IMR-90 (cell line): ENCODE results near the gene CCR6. TPM values are rescaled to one million over a fixed set of nuclear protein-coding genes. Genes with fewer than 3 reads are reported as not detected.

Experiments
- ATAC-seq: fragments of 200-7000 bp; cut with Tn5 transposase; 2 replicates; pipeline ENCODE4 v1.9.1; 2020; ENCODE audit warnings: low read depth, mild to moderate bottlenecking, moderate library complexity
- BruUV-seq: library from RNA; stranded (reverse); fragments of 400-500 nt; replicated peaks from 2 replicates; lab custom pipeline; 2021; lab: Mats Ljungman, UMichigan
- CTCF ChIA-PET: fragments of 300-600 bp; formaldehyde crosslinking; extraction: SDS; loops from one replicate; lab custom pipeline; 2021; ENCODE audit warnings: antibody characterized with exemption; lab: Yijun Ruan, JAX
- POLR2A ChIA-PET: fragments of 300-600 bp; sonication (Branson Sonifier 250); formaldehyde crosslinking; loops from one replicate; lab custom pipeline; 2022; ENCODE audit warnings: antibody characterized with exemption; ENCODE audit not compliant: unreplicated experiment; lab: Charles Lee
- DNase-seq: peaks from one replicate; pipeline ENCODE4 v3.0.0; 2013
- H2AFZ ChIP-seq: replicated peaks from 2 replicates; pipeline ENCODE3; 2013; ENCODE audit warnings: low read length, mild to moderate bottlenecking; ENCODE audit not compliant: poor library complexity
- H2AK5ac ChIP-seq: 2 replicates; pipeline ENCODE4 v1.6.1; 2013; ENCODE audit warnings: low read depth, low read length, inconsistent platforms
- H2AK9ac ChIP-seq: replicated peaks from 2 replicates; pipeline ENCODE3; 2013; ENCODE audit warnings: mild to moderate bottlenecking, low read depth, low read length, moderate library complexity; ENCODE audit not compliant: poor library complexity
- H2BK120ac ChIP-seq: 2 replicates; pipeline ENCODE4 v1.6.1; 2013; ENCODE audit warnings: low read depth, low read length, inconsistent platforms
- H2BK15ac ChIP-seq: 3 replicates; pipeline ENCODE4 v1.6.1; 2013; ENCODE audit warnings: low read depth, low read length, inconsistent platforms
- H2BK20ac ChIP-seq: 2 replicates; pipeline ENCODE4 v1.6.1; 2013; ENCODE audit warnings: low read depth, mild to moderate bottlenecking, inconsistent platforms, low read length, moderate library complexity
- H2BK5ac ChIP-seq: 2 replicates; pipeline ENCODE4 v1.6.1; 2013; ENCODE audit warnings: mild to moderate bottlenecking, low read depth, low read length, inconsistent platforms; ENCODE audit not compliant: poor library complexity, severe bottlenecking
- H3K14ac ChIP-seq: replicated peaks from 2 replicates; pipeline ENCODE4 v1.6.1; 2013; ENCODE audit warnings: low read depth, low read length, inconsistent platforms
- H3K18ac ChIP-seq: 2 replicates; pipeline ENCODE4 v1.6.1; 2013; ENCODE audit warnings: low read depth, low read length, control low read depth
- H3K23ac ChIP-seq: 2 replicates; pipeline ENCODE4 v1.6.1; 2013; ENCODE audit warnings: low read depth, low read length, inconsistent platforms
- H3K27ac ChIP-seq: 2 replicates; pipeline ENCODE4 v1.5.1; 2013; ENCODE audit warnings: mild to moderate bottlenecking, control low read depth, low read length; ENCODE audit not compliant: insufficient read depth
- H3K27me3 ChIP-seq: 2 replicates; pipeline ENCODE4 v1.6.1; 2013; ENCODE audit warnings: low read length; ENCODE audit not compliant: control insufficient read depth, insufficient read depth
- H3K36me3 ChIP-seq: 2 replicates; pipeline ENCODE4 v1.6.1; 2013; ENCODE audit warnings: low read length, mixed read lengths; ENCODE audit not compliant: control insufficient read depth, insufficient read depth
- H3K4ac ChIP-seq: 2 replicates; pipeline ENCODE4 v1.6.1; 2013; ENCODE audit warnings: low read depth, low read length, inconsistent platforms
- H3K4me1 ChIP-seq: 2 replicates; pipeline ENCODE4 v1.6.1; 2013; ENCODE audit warnings: low read length, mixed read lengths; ENCODE audit not compliant: control insufficient read depth, insufficient read depth
- H3K4me2 ChIP-seq: 2 replicates; pipeline ENCODE4 v1.6.1; 2013; ENCODE audit warnings: low read depth, mild to moderate bottlenecking, control low read depth, low read length, moderate library complexity
- H3K4me3 ChIP-seq: 2 replicates; pipeline ENCODE4 v1.5.1; 2013; ENCODE audit warnings: low read depth, mild to moderate bottlenecking, control low read depth, low read length, moderate library complexity; ENCODE audit not compliant: insufficient read depth
- H3K56ac ChIP-seq: 2 replicates; pipeline ENCODE4 v1.6.1; 2013; ENCODE audit warnings: low read length, inconsistent platforms; ENCODE audit not compliant: insufficient read depth; ENCODE audit errors: extremely low read depth
- H3K79me1 ChIP-seq, 2 experiments: 2 replicates each; pipeline ENCODE4 v1.6.1; 2013; ENCODE audit warnings: low read length in 2 of 2, inconsistent platforms in 1 of 2, low read depth in 1 of 2
- H3K9ac ChIP-seq: 2 replicates; pipeline ENCODE4 v1.6.1; 2013; ENCODE audit warnings: low read depth, low read length, control low read depth
- H3K9me1 ChIP-seq: 2 replicates; pipeline ENCODE4 v1.6.1; 2013; ENCODE audit warnings: low read length, inconsistent platforms; ENCODE audit not compliant: insufficient read depth
- H3K9me3 ChIP-seq: 2 replicates; pipeline ENCODE4 v1.6.1; 2013; ENCODE audit warnings: low read length; ENCODE audit not compliant: control insufficient read depth, insufficient read depth
- H4K20me1 ChIP-seq: 2 replicates; pipeline ENCODE4 v1.6.1; 2013; ENCODE audit warnings: low read length, inconsistent platforms; ENCODE audit not compliant: insufficient read depth
- H4K5ac ChIP-seq: 2 replicates; pipeline ENCODE4 v1.6.1; 2013; ENCODE audit warnings: mild to moderate bottlenecking, low read depth, low read length, control low read depth
- H4K8ac ChIP-seq, 2 experiments: 2 replicates each; pipeline ENCODE4 v1.6.1; 2013; ENCODE audit warnings: low read depth in 2 of 2, low read length in 2 of 2, control low read depth in 1 of 2, inconsistent platforms in 1 of 2
- H4K91ac ChIP-seq: 2 replicates; pipeline ENCODE4 v1.6.1; 2013; ENCODE audit warnings: low read depth, low read length, inconsistent platforms; ENCODE audit not compliant: insufficient read depth
- BHLHE40 ChIP-seq: fragments of 150-350 bp; IDR thresholded peaks from 2 replicates; pipeline ENCODE4 v1.6.1; 2016; ENCODE audit warnings: mild to moderate bottlenecking, low read depth, low read length
- CEBPB ChIP-seq: IDR thresholded peaks from 2 replicates; pipeline ENCODE4 v1.6.1; 2012; ENCODE audit warnings: low read depth, low read length, improper control_type of control experiment
- CHD1 ChIP-seq: IDR thresholded peaks from 2 replicates; pipeline ENCODE4 v1.6.1; 2012; ENCODE audit warnings: low read depth, low read length, improper control_type of control experiment
- CTCF ChIP-seq: conservative IDR thresholded peaks from 2 replicates; pipeline ENCODE4 v1.5.1; 2012; ENCODE audit warnings: mild to moderate bottlenecking, low read depth, low read length, improper control_type of control experiment
- ELK1 ChIP-seq: fragments of 150-350 bp; IDR thresholded peaks from 2 replicates; pipeline ENCODE4 v1.6.1; 2016; ENCODE audit warnings: low read depth, mild to moderate bottlenecking, low read length, moderate library complexity, borderline replicate concordance
- FOS ChIP-seq: fragments of 150-350 bp; IDR thresholded peaks from 2 replicates; pipeline ENCODE4 v1.6.1; 2016; ENCODE audit warnings: low read depth, low read length
- MAFK ChIP-seq: IDR thresholded peaks from 2 replicates; pipeline ENCODE4 v1.6.1; 2012; ENCODE audit warnings: low read depth, low read length, improper control_type of control experiment
- MAZ ChIP-seq: IDR thresholded peaks from 2 replicates; pipeline ENCODE4 v1.6.1; 2012; ENCODE audit warnings: low read depth, mild to moderate bottlenecking, low read length, improper control_type of control experiment, moderate library complexity, borderline replicate concordance
- MXI1 ChIP-seq: IDR thresholded peaks from 2 replicates; pipeline ENCODE4 v1.6.1; 2012; ENCODE audit warnings: low read depth, mild to moderate bottlenecking, low read length, moderate library complexity, borderline replicate concordance
- NFE2L2 ChIP-seq: fragments of 150-350 bp; IDR thresholded peaks from 2 replicates; pipeline ENCODE4 v1.6.1; 2016; ENCODE audit warnings: low read depth, mild to moderate bottlenecking, low read length
- POLR2A ChIP-seq: IDR thresholded peaks from 2 replicates; pipeline ENCODE4 v1.6.1; 2012; ENCODE audit warnings: mild to moderate bottlenecking, low read depth, low read length
- RAD21 ChIP-seq: IDR thresholded peaks from 2 replicates; pipeline ENCODE4 v1.6.1; 2012; ENCODE audit warnings: low read length, improper control_type of control experiment
- RCOR1 ChIP-seq: IDR thresholded peaks from 2 replicates; pipeline ENCODE4 v1.6.1; 2012; ENCODE audit warnings: mild to moderate bottlenecking, low read length, improper control_type of control experiment; ENCODE audit not compliant: insufficient replicate concordance
- RFX5 ChIP-seq: IDR thresholded peaks from 2 replicates; pipeline ENCODE4 v1.8.0; 2012; ENCODE audit warnings: low read depth, mild to moderate bottlenecking, low read length, moderate library complexity
- SMC3 ChIP-seq: fragments of 150-350 bp; IDR thresholded peaks from 2 replicates; pipeline ENCODE4 v1.6.1; 2016; ENCODE audit warnings: low read depth, mild to moderate bottlenecking, antibody characterized with exemption, low read length, moderate library complexity
- WGBS, 2 experiments: methylation state at CpG; one replicate each; pipeline versions ENCODE4 v1.1.5 to v1.1.7; 2013; ENCODE audit warnings: missing lambda C conversion rate in 2 of 2; ENCODE audit not compliant: insufficient read length in 1 of 2; ENCODE audit errors: extremely low coverage in 2 of 2; 5-methylcytosine and 5-hydroxymethylcytosine counted together
- dilution Hi-C: fragments of 300-500 bp; cut with HindIII; formaldehyde crosslinking; loops from one replicate; pipeline ENCODE4 v1.14.3; 2018; ENCODE audit warnings: low sequenced_read_pairs; ENCODE audit not compliant: unreplicated experiment
- in situ Hi-C: fragments of 300-500 bp; cut with MboI; formaldehyde crosslinking; loops from 3 replicates; pipeline ENCODE4 v1.14.3; 2019; ENCODE audit warnings: low sequenced_read_pairs, inconsistent platforms, mixed read lengths
- intact Hi-C: fragments of 100-400 bp; cut with micrococcal nuclease; formaldehyde crosslinking; loops from 2 replicates; pipeline ENCODE4 v1.10.0; 2022
- polyA plus RNA-seq, 3 experiments: library from polyadenylated mRNA; depleted of rRNA; stranded (reverse); fragments of >200 nt; gene quantifications; 2 replicates each; pipeline ENCODE4 v1.2.3, GENCODE V29; 2012; ENCODE audit warnings: low replicate concordance in 1 of 3
- total RNA-seq: library from RNA; depleted of rRNA; stranded (reverse); fragments of >200 nt; gene quantifications from 2 replicates; pipeline ENCODE4 v1.2.3, GENCODE V29; 2012
- TF ChIP-seq, protein P1 (sequence below): fragments of 150-350 bp; IDR thresholded peaks from 2 replicates; pipeline ENCODE4 v1.6.1; 2017; ENCODE audit warnings: mild to moderate bottlenecking, antibody characterized with exemption, low read length, low read depth

CCR6 gene
- total and polyA plus RNA-seq, 2 of the 4 experiments (the other 2 are of a cell fraction): not detected

GRCh38 chr6:167127785-167128531 lies 5.1 kb downstream of the CCR6 start:
- TF ChIP-seq BHLHE40 (no peak), MXI1 (no peak), RFX5 (no peak), ELK1 (no peak), POLR2A (no peak), SMC3 (no peak), FOS (no peak), NFE2L2 (no peak), RAD21 (no peak), CHD1 (no peak), RCOR1 (no peak), CTCF (no peak), CEBPB (no peak), MAZ (no peak), MAFK (no peak)
- TF ChIP-seq, protein P1, sequence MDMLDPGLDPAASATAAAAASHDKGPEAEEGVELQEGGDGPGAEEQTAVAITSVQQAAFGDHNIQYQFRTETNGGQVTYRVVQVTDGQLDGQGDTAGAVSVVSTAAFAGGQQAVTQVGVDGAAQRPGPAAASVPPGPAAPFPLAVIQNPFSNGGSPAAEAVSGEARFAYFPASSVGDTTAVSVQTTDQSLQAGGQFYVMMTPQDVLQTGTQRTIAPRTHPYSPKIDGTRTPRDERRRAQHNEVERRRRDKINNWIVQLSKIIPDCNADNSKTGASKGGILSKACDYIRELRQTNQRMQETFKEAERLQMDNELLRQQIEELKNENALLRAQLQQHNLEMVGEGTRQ: no peak
- no peak overlapping the region for H4K8ac ChIP-seq
- no peak overlapping the region for H3K4ac ChIP-seq
- H4K20me1 ChIP-seq: no peaks in the 10 kb centered on the region
- ChIA-PET CTCF (no interaction called here), POLR2A (no interaction called here)
- H3K27me3 ChIP-seq: no peaks in the 10 kb centered on the region
- H3K36me3 ChIP-seq: no peaks in the 10 kb centered on the region
- DNase-seq (no peak), ATAC-seq (no peak)
- no peaks in the 10 kb centered on the region for H3K9me1 ChIP-seq
- H3K23ac ChIP-seq: no peak overlapping the region
- in situ Hi-C loops (no loop called here), dilution Hi-C loops (no loop called here), intact Hi-C loops (no loop called here)
- H2AK9ac ChIP-seq: peak overlapping the region; percentile 72
- no TSS peak for BruUV-seq
- no peak overlapping the region for H3K4me3 ChIP-seq
- H3K4me1 ChIP-seq: no peaks in the 10 kb centered on the region
- H2BK120ac ChIP-seq: no peak overlapping the region
- H3K4me2 ChIP-seq: no peak overlapping the region
- no peak overlapping the region for H3K27ac ChIP-seq
- H2BK20ac ChIP-seq: no peak overlapping the region
- no peak overlapping the region for H3K18ac ChIP-seq
- H3K79me1 ChIP-seq: no peaks in the 10 kb centered on the region
- H3K9me3 ChIP-seq: peaks cover 9% of the 10 kb centered on the region
- H3K14ac ChIP-seq: no peak overlapping the region
- H2AK5ac ChIP-seq: no peak overlapping the region
- no peak overlapping the region for H4K5ac ChIP-seq
- no peak overlapping the region for H3K9ac ChIP-seq
- WGBS, 2 experiments: 48% methylated on average over 3 of the region's 14 CpGs; no CpG with 5 or more reads in 1 of the 2 experiments
- no peak overlapping the region for H2BK15ac ChIP-seq
- H2AFZ ChIP-seq: no peak overlapping the region
- no peak overlapping the region for H2BK5ac ChIP-seq
- no peak overlapping the region for H3K56ac ChIP-seq
- H4K91ac ChIP-seq: no peak overlapping the region
